ENCODE data around the gene ALK. TPM values are rescaled to one million over a fixed set of nuclear protein-coding genes. Genes with fewer than 3 reads are reported as not detected.

The ALK gene
- total RNA-seq, 2 donors from 2014 or later, result 0.13 to 0.46 TPM

GRCh38 chr2:29397039-29397438, 524.3 kb downstream of the ALK start:
- Histone ChIP-seq H3K27me3 (ENCODE audit: control insufficient read depth, insufficient read depth, low read length, poor library complexity, severe bottlenecking) (no peaks in the 10 kb centered on the region), H3K9ac (ENCODE audit: extremely low read depth, low read length, poor library complexity, severe bottlenecking) (no peak overlapping the region), H3K4me1 (ENCODE audit: control insufficient read depth, insufficient read depth, low read length) (no peaks in the 10 kb centered on the region), H3K9me3 (ENCODE audit: control insufficient read depth, low read length) (no peaks in the 10 kb centered on the region), H3K27ac (ENCODE audit: low read depth, low read length) (no peak overlapping the region), H3K4me3 (ENCODE audit: low read length) (no peak overlapping the region), H3K36me3 (ENCODE audit: control insufficient read depth, insufficient read depth, low read length) (no peaks in the 10 kb centered on the region)
- H3K27me3 Mint-ChIP-seq (ENCODE audit: insufficient read depth), result no peaks in the 10 kb centered on the region
- H3K4me1 Mint-ChIP-seq, result peaks cover 11% of the 10 kb centered on the region
- no peak for DNase-seq
- WGBS, 2 experiments (ENCODE audit: insufficient coverage in 1 of 2, insufficient read length in 1 of 2), result 60 to 87% methylated on average over 1 to 2 of the region's 2 CpGs
- H3K9me3 Mint-ChIP-seq, result no peaks in the 10 kb centered on the region
- no peak overlapping the region for H3K27ac Mint-ChIP-seq
- no peaks in the 10 kb centered on the region for H3K36me3 Mint-ChIP-seq (ENCODE audit: low read depth)
- H3K4me3 Mint-ChIP-seq, result no peak overlapping the region
- no peak for TF ChIP-seq CTCF (conservative IDR thresholded peaks at IDR 0.05)

- Mint-ChIP-seq H3K9me3 (no peaks in the 10 kb centered on the region), H3K4me1 (peaks cover 20% of the 10 kb centered on the region), H3K4me3 (no peak overlapping the region), H3K36me3 (ENCODE audit: low read depth) (no peaks in the 10 kb centered on the region), H3K27me3 (ENCODE audit: insufficient read depth) (peaks cover 1% of the 10 kb centered on the region), H3K27ac (peak overlapping the region; percentile 9)
- Histone ChIP-seq H3K36me3 (ENCODE audit: control insufficient read depth, insufficient read depth, low read length) (no peaks in the 10 kb centered on the region), H3K4me3 (ENCODE audit: low read length) (no peak overlapping the region), H3K9me3 (ENCODE audit: control insufficient read depth, low read length) (no peaks in the 10 kb centered on the region), H3K27me3 (ENCODE audit: control insufficient read depth, insufficient read depth, low read length, poor library complexity, severe bottlenecking) (no peaks in the 10 kb centered on the region), H3K9ac (ENCODE audit: extremely low read depth, low read length, poor library complexity, severe bottlenecking) (no peak overlapping the region), H3K27ac (ENCODE audit: low read depth, low read length) (no peak overlapping the region), H3K4me1 (ENCODE audit: control insufficient read depth, insufficient read depth, low read length) (peaks cover 9% of the 10 kb centered on the region)
- DNase-seq, result no peak
- TF ChIP-seq CTCF (conservative IDR thresholded peaks at IDR 0.05), result no peak
- 86 to 89% methylated on average over 1 to 2 of the region's 2 CpGs for WGBS, 2 experiments (ENCODE audit: insufficient coverage in 1 of 2, insufficient read length in 1 of 2)
Measured at GRCh38 chr2:29394981-29395350, 526.4 kb downstream of the ALK start.

DNA sequence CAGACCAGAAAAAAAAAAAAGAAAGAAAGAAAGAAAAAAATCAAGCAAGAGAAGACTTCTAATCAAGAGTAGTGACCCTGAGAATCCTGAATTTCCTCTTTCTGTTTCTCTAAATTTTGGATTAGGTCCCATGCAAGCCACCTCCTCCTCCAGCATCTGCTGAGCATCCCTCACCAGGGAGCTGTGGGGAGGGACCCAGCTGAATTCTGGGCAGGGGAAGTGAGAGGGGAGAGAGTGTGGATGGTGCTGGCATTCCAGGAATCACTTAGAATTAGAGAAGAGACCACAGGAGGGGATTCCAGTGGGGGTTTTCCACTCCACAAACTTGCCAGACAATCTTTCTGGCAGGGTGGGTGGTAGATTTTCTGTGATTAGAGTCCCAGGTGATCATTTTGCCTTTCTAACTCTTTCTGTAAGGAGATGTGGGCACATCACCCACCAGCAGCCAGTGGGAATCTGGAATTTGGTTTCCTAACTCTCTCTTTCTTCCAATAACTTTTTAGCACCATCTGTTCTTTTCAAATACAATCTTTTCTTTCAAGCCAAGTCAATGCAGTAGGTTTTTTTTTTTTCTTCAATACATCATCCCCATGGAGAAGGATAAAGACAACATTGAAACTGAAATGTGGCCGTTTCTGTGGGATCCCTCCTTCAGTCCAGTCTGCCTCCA, 526.9 kb downstream of the ALK start:
- WGBS, 2 experiments (ENCODE audit: insufficient coverage in 1 of 2, insufficient read length in 1 of 2), result 60 to 78% methylated on average over 1 of the region's 1 CpG
- Mint-ChIP-seq H3K27me3 (ENCODE audit: insufficient read depth) (peaks cover 1% of the 10 kb centered on the region), H3K27ac (peak overlapping the region; percentile 9), H3K4me3 (no peak overlapping the region), H3K9me3 (no peaks in the 10 kb centered on the region), H3K36me3 (ENCODE audit: low read depth) (no peaks in the 10 kb centered on the region), H3K4me1 (peaks cover 20% of the 10 kb centered on the region)
- H3K27me3 ChIP-seq (ENCODE audit: control insufficient read depth, insufficient read depth, low read length, poor library complexity, severe bottlenecking), result no peaks in the 10 kb centered on the region
- no peak for TF ChIP-seq CTCF (conservative IDR thresholded peaks at IDR 0.05)
- peak; percentile 74 for DNase-seq
- H3K9me3 ChIP-seq (ENCODE audit: control insufficient read depth, low read length), result no peaks in the 10 kb centered on the region
- H3K4me3 ChIP-seq (ENCODE audit: low read length), result no peak overlapping the region
- H3K27ac ChIP-seq (ENCODE audit: low read depth, low read length), result no peak overlapping the region
- H3K36me3 ChIP-seq (ENCODE audit: control insufficient read depth, insufficient read depth, low read length), result no peaks in the 10 kb centered on the region
- H3K4me1 ChIP-seq (ENCODE audit: control insufficient read depth, insufficient read depth, low read length), result peaks cover 9% of the 10 kb centered on the region
- H3K9ac ChIP-seq (ENCODE audit: extremely low read depth, low read length, poor library complexity, severe bottlenecking), result no peak overlapping the region
